HG03196 (cell line): Measurements from ENCODE around the gene CETP.
A peak's percentile ranks its signal among the peaks of the same experiment; 100 is the strongest.
"Not testable (repeated sequence)": the region's sequence is repeated elsewhere in the genome, so short reads cannot be mapped to it uniquely, and the experiment has no call there.

Experiments used
- ATAC-seq: cut with Tn5 transposase; IDR thresholded peaks from one replicate; pipeline ENCODE4 v1.9.1; 2021; ENCODE audit not compliant: unreplicated experiment

The CETP gene

GRCh38 chr16:56933828-56934598 is 27.7 kb upstream of the CETP start:
- ATAC-seq: no peak

- ATAC-seq: not testable (repeated sequence)
Measured at GRCh38 chr16:56934599-56935145, 27.1 kb upstream of the CETP start.

GRCh38 chr16:56935201-56935600 is 26.5 kb upstream of the CETP start:
- ATAC-seq: no peak

- ATAC-seq: no peak
Measured at GRCh38 chr16:56936491-56936890, 25.3 kb upstream of the CETP start.

GRCh38 chr16:56936950-56937349 is 24.8 kb upstream of the CETP start:
- ATAC-seq: no peak

GRCh38 chr16:56938664-56939513 is 22.9 kb upstream of the CETP start:
- no peak for ATAC-seq

- ATAC-seq: no peak
Measured at GRCh38 chr16:56939801-56940200, 21.9 kb upstream of the CETP start.

- no peak for ATAC-seq
Measured at GRCh38 chr16:56941092-56941491, 20.7 kb upstream of the CETP start.

- no peak for ATAC-seq
Measured at GRCh38 chr16:56941856-56942331, 19.9 kb upstream of the CETP start.

GRCh38 chr16:56943761-56944375 is 17.9 kb upstream of the CETP start:
- ATAC-seq: no peak

- ATAC-seq: peak; percentile 34
Measured at GRCh38 chr16:56944954-56945839, 16.6 kb upstream of the CETP start.

- no peak for ATAC-seq
Measured at GRCh38 chr16:56945847-56946527, 15.8 kb upstream of the CETP start.

GRCh38 chr16:56946767-56947603 is 14.8 kb upstream of the CETP start:
- no peak for ATAC-seq

- ATAC-seq: no peak
Measured at GRCh38 chr16:56947604-56947995, 14.2 kb upstream of the CETP start.

GRCh38 chr16:56948234-56948633 is 13.5 kb upstream of the CETP start:
- no peak for ATAC-seq

- no peak for ATAC-seq
Measured at GRCh38 chr16:56950051-56950450, 11.7 kb upstream of the CETP start.

- ATAC-seq: no peak
Measured at GRCh38 chr16:56950455-56950854, 11.3 kb upstream of the CETP start.

- ATAC-seq: peak; percentile 56
Measured at GRCh38 chr16:56950881-56951771, 10.6 kb upstream of the CETP start.
